ENCODE data around the gene ABLIM1.

ABLIM1 gene

DNA sequence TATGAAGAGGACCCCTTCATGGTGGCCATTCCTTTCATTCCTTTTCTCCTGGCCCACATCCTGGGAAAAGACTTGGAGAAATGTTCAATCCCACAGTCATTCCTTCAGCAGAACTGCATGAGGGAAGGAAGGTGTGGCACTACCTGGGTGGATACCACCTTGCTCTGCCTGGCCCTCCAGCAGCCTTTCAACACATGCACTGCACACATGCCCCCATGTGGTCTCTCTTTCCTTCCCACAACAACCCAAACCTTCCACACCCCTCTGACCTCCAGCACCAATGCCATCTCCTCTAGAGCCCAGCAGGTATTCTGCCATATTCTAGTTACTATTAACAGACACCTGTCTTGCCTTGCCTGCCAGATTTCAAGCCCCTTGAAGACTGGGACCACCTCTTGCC is 213.3 kb downstream of the ABLIM1 start:
- DNase-seq (ENCODE audit: low spot score) = no peak

DNA sequence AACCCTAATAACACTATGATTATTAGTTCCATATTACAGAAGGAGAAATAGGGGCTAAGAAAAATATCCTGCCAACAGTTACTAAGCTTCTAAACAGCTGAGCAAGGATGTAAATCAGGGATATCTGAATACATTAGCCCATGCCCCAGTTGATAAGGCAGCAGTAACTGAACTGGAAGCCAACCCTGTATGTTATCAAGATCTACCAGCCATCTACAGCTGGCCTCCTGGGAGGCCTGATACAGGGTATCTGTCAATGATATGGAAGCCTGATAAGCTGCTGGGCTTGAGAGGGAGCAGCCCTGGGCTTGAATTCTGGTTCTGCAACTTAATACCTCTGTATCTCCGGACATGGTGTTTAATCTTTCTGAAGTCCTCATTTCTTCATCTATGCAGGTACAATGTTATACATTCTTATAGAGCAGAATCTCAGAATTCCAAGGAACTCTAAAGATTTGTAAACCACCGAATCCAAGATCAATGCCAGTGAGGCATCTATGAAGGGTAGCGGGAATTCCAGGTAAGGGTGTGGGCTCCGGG is 215.9 kb downstream of the ABLIM1 start:
- DNase-seq (ENCODE audit: low spot score) = no peak

DNA sequence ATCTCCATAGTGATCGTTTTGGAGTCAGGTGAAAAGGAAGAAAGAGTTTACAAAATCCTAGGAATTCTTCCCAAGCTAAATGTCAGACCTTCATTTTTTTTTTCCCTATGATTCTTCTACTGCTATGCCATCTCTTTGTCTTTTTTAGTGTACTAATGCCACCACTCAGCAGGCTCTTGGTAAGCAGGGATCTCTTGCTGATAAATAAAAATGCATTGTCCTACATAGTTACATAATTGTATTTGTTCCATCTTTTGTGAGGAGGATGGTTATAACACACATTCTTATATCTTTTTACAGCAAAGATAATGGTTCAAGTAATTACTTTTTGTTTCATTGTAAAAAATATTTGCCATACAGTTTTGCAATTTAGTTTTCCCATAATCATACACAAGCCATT is 217.0 kb downstream of the ABLIM1 start:
- no peak for DNase-seq (ENCODE audit: low spot score)

DNA sequence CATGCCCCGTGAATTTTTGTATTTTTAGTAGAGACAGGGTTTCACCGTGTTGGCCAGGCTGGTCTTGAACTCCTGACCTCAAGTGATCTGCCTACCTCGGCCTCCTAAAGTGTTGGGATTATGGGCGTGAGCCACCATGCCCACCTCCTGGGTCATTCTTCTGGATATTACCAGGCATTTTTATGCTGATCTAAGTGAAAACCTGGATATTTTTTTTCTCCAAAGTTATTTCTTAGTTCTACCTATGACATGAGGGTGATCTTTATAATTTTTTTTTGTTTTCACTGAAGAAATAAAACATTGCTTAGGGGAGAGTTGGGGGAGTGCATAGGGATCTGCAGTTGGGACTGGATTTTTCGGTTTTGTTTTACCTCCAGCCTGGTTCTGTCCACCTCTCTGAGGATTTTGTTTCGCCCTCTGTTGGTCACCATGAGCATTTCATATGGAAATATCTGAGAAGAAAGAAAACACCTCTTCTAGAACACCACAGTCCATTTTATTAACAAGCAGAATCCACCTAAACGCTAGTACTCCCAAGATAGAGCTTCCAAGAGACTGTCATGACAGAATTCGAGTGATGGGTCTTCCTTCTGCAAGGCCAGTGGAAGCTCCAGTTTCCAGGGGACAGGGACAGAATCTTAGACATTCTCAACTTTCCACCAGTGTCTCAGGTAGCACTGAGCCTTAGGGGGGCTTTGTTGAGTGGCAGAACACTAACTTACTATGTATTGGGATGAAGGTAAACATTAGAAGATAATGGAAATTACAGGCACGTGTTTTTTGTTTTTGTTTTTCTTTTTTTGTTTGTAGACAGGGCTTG is 220.4 kb downstream of the ABLIM1 start:
- DNase-seq (ENCODE audit: low spot score) = no peak

DNA sequence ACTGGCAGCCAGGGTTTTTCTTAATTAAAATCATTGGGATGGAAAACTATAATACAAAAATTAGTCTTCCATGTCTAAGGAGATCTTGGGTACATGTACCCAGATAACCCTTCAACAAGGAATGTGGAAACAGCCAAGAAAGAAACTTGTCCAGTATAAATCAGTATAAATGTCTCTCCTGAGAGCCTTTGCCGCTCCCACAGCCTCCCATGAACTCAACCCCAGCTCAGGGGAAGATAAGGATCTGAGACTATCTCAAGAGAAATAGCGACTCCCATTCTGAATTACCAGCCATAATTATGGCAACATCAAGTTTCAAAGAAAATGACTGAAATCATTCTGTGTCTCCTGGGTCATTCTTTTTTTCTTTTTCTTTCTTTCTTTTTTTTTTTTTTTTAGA is 221.1 kb downstream of the ABLIM1 start:
- DNase-seq (ENCODE audit: low spot score) = no peak

DNA sequence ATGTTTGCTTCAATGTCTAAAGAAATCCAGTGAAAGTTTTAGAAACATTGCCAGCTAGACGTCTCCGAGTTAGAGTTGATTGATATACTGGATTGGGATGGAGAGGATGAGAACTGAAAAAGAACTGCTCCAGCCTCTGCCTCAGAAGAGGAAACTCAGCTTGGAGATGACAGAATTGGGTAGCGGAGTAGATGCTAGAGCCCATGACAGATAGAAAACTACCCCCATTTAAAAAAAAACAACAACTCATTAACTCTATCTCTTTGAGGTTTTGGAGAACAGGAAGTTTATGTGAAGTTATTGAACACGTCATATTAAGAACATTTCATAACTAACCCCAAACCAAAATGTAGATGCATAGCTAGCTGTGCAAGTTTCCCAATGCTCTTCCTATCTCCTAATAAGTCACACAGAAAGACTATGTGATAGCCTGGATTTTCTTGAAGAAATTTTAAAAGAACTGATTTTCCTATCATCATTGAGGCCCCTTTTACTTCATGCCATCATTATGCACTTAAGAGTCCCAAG is 225.4 kb downstream of the ABLIM1 start:
- DNase-seq (ENCODE audit: low spot score) = no peak

DNA sequence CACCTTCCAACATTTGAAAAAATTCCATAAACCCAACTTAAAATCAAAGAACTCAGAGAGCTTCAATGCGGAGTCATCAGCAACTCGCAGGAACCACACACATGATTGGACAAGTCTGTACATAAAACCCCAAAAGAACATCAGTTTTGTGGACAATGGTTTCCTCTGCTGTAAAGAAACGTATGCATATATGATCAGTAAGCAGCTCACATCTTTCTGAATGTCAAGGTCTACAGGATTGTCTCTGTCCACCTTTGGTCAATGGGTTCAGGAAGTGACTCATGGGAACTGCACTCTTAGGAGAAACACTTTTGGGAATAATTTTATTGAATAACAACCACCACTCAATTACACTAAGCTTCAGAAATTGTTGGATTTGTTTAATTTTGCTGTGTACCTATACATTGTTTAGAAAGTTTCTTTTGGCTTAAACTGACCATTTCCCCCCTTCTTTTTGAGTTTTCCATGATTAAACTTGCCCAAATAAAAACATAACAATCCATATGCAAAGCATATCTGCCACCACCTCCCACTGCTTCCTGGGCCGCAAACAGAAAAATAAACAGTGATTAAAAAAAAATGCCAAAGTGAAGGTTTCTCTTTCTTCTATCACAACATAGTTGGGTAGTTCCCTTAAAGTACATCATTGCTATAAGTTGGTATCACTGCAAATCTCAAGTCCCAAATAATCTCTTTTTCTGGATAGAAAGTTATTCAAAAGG is 226.5 kb downstream of the ABLIM1 start:
- no peak for DNase-seq (ENCODE audit: low spot score)

DNA sequence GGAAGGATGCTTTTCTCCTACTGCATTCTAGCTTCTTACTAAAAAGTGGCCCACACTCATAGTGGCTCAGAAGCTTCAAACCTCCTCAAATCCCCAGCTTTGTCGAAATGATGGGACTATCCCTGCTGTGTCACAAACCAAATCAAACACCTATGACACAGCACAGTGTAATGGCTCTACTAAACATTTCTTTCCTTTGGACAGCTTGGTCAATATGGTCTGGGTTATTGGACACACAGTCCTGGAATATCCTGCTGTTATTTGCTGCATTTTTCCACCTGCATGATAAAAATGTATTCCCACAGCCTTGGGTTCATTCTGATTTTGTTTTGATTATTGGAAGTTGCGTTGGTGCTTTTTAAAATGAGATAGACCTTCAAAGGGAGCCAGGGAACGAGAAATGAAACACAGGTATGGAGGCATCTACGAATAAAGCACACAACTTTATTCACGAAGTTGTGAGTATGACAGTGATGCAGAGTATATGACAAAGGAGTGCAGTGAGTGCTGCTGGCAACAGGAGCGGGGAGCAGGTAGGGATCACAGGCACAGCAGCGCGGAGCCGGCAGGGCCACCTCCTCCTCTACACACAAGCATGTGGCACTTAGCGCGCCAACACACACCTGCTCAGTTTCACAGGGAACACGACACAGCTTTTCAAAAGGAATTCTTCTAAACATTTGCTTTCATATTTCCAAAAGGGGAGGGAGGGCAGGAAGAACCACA is 227.2 kb downstream of the ABLIM1 start:
- DNase-seq (ENCODE audit: low spot score) = no peak

DNA sequence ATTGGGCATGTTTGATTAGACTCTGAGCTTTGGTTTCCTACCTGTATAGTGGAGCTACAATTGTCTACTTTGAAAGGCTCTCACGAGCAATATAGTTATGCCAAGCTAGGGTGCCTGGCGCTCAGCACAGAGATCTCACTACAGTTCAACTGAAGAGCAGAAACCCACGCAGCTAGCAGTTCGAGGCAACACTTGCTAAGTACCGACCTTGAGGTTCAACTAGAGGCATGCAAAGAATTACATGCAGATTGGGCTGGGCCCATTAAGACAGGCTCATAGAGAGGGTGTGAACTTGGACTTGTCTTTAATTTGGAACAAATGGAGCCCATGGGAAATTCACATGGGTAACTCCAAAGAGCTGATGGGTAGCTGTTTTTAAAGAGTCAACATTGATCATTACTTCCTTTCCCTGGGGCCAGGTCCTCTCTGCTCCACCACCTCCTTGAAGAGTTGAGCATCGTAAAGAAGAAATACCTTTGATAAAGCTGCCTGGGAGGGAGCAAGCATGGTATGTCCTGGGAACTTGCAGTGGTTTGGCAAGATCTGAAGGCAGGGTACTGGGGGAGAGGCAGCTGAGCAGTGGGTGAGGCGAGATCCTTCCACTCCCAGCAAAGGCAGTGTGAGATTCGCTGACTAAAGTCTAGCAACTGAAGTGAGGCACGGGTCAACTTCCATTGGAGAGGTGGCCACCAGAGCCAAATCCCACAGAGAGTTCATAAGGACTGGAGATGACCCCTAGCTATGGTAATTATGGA is 228.3 kb downstream of the ABLIM1 start:
- no peak for DNase-seq (ENCODE audit: low spot score)

DNA sequence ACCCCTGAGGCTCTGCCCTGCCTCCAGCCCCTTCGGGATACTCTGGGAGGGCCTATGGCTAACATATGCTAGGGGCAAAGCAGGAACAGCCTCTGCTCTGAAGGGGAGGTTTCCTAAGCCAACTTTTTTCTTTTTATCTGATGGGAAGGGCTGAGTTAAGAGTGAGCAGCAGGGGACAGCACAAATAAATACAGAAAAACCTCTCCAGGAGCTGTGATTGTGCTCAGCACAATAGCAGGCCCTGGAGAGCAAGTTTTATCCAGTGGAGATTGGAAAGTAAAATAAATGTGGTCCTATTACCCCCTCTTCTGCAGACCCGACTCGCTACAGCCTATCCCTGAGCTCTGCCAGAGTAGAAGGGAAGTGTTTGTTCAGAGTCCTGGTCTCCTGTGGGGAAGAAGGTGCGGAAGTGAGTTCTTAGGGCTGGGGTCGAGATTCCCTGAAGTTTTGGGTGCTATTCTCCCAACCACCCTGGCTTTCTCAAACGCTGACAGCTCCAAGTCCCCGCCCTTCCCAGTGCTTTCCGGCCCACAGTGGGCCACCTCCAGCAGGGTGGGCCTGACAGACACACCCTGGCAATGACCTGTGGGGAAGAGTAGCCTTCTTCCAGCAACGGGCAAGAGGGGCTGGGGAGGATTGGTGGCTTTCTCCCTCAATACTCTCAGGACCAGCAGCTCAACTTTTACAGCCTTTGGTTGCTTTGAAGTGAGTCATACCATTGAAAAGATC is 230.8 kb downstream of the ABLIM1 start:
- no peak for DNase-seq (ENCODE audit: low spot score)

DNA sequence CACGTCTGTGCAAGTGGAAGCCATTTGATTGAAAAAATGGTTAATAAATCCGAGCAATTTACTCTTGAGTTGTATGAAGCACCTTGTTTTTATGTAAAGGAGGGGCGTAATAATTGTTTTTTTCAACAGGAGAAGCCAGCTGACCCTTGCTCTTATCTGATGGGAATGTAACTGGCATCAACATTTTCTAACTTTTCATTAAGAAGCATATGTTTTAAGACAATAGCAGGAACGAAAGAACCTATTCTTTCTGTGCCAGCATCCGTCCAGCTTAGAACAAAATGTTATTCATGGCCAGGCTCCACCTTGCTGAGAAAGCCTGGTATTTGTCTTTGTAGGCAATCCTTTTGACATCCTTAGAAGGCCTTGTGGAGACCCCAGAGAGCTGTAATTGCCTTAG is 231.6 kb downstream of the ABLIM1 start:
- no peak for DNase-seq (ENCODE audit: low spot score)

DNA sequence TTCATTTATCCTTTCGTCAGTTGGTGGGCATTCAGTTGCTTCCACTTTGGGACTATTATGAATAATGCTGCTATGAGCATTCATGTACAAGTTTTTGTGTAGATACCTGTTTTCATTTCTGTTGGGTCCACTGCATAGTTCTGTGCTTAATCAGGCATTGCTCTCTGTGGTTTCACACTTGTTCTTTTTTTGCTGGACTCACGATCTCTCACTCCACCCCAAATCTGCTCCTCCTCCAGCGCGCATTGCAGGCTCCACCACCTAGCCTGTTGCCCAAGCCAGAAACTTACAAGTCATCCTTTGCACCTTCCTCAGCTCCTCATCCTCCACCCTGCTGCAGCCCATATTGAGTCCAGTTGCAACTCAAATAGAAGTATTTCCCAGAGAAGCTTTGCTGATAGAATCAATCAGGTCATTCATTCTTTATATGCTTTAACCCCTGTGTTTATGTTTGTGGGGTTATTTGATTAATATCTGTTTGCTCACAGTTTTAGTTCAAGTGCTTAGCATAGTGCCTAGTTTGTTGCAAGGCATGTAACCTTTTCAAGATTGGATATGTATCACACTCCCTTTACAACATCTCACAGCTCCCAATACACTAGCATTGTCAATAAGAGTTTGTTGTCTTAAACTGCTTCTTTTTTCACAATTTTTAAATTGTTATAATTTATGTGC is 237.1 kb downstream of the ABLIM1 start:
- no peak for DNase-seq (ENCODE audit: low spot score)

DNA sequence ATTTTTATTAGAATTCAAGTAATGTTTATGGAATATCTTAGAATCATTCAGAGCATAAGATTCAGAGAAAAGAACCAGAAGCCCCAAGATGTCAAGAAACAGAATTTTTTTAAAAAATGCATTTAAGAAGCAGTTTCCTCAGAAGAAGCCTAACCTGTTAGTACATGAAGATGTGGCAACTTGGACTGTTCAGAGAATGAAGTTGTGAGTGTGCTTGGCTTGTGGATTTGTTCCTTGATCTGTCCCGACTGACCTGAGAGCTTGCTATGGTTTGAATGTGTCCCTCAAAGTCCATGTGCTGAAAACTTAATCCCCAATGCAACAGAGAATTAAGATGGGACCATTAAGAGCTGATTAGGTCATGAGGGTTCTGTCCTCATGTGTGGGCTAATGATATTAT is 240.0 kb downstream of the ABLIM1 start:
- no peak for DNase-seq (ENCODE audit: low spot score)

DNA sequence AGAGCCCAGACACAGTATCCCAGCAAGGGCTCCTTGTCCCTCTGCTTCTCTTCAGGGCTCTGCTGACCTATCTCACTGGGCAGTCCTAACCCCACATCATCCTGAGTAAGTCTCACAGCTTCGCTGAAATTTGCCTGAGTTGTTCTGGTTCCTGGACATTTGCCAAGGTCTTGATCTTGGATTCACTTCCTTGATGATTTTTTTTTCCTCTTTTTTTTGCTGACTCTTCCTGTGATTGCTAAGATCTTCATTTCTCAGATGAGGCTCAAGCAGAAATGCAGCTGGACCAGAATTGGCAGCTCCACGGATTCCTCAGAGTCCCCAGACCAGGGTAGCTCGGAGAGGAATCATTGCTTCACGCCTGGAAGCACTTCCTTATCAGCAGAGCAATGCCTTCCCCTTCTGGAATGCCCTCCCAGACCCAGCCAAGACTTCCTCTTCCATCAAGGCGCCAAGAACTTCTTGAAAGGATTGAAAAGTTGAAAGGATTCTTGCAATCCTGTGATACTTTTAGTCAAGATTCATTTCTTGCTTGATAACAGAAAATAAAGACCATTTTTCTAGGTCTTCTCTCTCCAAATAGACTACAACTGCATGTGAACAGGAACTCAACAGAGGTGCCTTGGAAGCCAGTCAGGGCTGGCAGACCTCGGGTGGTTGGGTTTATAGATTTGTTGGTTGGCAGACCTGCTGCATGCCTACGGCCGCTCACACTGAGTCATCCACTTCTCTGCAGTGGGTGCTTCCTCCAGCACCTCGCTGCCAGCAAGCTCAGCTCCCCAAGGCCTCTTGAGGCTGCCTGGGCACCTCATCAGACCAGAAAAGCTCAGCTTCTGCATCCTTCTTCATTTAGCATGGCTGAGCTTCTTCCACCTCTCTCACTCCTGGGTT is 244.9 kb downstream of the ABLIM1 start:
- DNase-seq (ENCODE audit: low spot score) = no peak

DNA sequence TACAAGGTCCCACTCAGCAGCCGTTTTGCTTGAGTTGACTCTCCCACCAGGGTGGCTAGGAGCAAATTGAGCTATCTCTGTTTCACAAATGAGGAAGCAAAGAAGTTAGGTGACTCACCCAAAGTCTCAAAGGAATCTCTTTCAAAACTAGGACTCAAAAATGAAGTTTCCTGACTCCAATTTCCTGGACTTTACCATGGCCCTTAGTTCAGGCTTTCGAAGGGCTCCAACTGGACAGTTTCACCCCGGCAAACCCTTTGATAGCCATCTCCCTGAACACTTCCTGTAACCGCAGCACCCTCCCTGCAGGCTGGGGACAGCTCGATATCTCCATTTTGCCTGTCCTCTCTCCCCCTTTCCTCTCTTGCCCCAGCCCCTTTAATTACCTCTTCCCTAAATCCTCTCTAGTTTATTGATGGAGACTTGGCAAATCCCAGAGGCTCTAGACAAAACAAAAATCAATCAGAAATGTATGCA is 249.1 kb downstream of the ABLIM1 start:
- no peak for DNase-seq (ENCODE audit: low spot score)

DNA sequence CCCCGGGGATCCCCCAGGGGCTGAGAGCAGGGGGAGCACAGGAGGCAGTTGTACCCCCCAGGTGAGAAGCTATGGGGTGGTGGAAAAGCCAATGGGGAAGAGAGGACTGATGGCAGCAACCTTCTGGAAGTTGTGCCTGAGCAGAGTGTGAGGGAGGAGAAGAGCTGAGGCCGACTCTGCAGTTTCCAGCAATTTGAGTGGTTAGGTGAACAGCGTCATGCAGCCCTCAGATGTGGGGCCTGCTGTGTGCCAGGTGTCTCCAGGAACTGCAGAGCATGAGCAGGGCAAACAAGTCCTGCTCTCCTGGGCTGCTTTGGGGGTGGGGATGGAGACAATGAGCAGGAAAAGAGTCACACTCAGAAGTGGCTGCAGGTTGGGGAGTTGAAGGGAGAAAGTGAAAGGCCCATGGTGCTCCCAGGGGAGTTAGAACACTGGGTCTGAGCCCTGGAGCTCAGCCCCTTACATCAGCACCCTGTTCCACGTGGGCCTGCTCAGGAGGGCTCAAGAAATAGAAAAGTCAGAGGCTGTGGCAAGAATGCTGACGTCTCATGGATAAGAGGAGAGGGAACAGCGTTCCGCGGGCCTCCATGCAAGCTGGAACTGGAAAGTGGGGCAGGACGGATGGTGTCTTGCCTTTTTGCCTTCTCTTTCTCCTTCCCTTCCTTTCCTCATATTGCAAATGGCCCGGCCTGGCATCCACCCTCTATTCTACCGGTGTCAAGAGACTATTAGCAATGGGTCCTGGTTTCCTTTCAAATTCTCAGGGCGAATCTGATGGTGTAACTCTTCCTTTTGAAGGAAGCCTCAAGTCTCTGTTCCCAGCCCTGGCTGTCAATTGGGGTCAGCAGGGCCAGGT is 249.7 kb downstream of the ABLIM1 start:
- DNase-seq (ENCODE audit: low spot score) = no peak

DNA sequence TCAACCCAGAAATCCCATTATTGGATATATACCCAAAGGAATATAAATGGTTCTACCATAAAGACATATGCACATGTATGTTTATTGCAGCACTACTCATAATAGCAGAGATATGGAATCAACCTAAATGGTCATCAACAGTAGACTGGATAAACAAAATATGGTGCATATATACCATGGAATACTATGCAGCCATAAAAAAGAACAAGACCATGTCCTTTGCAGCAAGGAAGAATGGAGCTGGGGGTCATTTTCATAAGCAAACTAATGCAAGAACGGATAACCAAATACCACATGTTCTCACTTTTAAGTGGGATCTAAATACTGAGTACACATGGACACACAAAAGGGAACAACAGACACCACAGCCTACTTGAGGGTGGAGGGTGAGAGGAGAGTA is 251.6 kb downstream of the ABLIM1 start:
- DNase-seq (ENCODE audit: low spot score) = no peak

DNA sequence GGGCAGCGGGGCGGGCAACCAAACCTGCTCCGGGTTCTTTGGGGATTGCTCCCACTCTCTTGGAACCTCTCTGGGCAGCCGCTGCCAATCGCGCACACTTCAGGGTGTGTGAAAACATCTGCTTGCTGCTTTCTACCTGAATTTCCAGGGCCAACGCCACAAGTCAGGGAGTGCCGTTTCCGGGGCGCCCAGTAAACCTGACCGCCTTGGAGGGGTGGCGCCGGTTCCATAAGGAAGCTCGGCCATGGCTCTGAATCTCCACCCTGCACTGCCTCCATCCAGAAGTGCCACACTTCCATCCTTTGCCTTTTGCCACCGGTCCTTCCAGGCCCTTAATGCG is 253.1 kb downstream of the ABLIM1 start:
- no peak for DNase-seq (ENCODE audit: low spot score)
